ENCODE data around the gene ADGRF1. TPM values are rescaled to one million over a fixed set of nuclear protein-coding genes. Genes with fewer than 3 reads are reported as not detected.
"Not testable (repeated sequence)": the region's sequence is repeated elsewhere in the genome, so short reads cannot be mapped to it uniquely, and the experiment has no call there.

The ADGRF1 gene
- total RNA-seq, 2 experiments from 2014 or later = not detected

- no peaks in the 10 kb centered on the region for H3K36me3 Mint-ChIP-seq (ENCODE audit: low read depth)
- TF ChIP-seq, protein P1, sequence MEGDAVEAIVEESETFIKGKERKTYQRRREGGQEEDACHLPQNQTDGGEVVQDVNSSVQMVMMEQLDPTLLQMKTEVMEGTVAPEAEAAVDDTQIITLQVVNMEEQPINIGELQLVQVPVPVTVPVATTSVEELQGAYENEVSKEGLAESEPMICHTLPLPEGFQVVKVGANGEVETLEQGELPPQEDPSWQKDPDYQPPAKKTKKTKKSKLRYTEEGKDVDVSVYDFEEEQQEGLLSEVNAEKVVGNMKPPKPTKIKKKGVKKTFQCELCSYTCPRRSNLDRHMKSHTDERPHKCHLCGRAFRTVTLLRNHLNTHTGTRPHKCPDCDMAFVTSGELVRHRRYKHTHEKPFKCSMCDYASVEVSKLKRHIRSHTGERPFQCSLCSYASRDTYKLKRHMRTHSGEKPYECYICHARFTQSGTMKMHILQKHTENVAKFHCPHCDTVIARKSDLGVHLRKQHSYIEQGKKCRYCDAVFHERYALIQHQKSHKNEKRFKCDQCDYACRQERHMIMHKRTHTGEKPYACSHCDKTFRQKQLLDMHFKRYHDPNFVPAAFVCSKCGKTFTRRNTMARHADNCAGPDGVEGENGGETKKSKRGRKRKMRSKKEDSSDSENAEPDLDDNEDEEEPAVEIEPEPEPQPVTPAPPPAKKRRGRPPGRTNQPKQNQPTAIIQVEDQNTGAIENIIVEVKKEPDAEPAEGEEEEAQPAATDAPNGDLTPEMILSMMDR (IDR thresholded peaks at IDR 0.05) = no peak
- H3K9me3 Mint-ChIP-seq = no peaks in the 10 kb centered on the region
- intact Hi-C loops (cut with micrococcal nuclease) = no loop called here
- ChIA-PET POLR2A (no interaction called here), CTCF (interaction anchor here (1.0 kb wide), 1 partner anchor 10 kb away, joined by 3 read pairs; no protein-coding TSS in a partner anchor)
- no peak overlapping the region for H3K27ac Mint-ChIP-seq
- ATAC-seq (no peak), DNase-seq (no peak)
- H3K4me1 Mint-ChIP-seq (ENCODE audit: low read depth) = no peaks in the 10 kb centered on the region
- H3K4me3 Mint-ChIP-seq = no peak overlapping the region
- H3K27me3 Mint-ChIP-seq = peaks cover 3% of the 10 kb centered on the region
These were observed 14.7 kb upstream of the ADGRF1 start for GRCh38 chr6:47056832-47057231.

- not testable (repeated sequence) for H3K4me3 Mint-ChIP-seq
These were observed 12.2 kb upstream of the ADGRF1 start for GRCh38 chr6:47054302-47054701.

DNA sequence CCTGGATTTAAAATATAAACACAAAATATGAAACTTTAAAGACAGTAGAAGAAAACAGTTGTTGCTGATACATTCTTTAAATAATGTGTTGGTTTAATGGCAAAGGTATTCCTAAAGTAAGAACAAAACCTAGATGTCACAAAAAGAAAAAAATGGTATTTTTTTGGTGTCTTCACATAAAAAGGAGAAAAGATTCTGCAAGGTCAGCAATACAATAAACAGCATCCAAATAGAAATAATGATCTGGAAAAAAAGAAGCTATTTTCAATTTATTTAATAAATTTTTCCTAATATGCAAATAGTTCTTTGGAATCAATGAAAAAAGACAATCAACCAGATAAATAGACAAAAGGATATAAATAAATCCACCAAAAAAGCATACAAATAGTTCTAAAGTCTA, 6.5 kb upstream of the ADGRF1 start:
- Mint-ChIP-seq H3K27ac (no peak overlapping the region), H3K36me3 (ENCODE audit: low read depth) (no peaks in the 10 kb centered on the region), H3K4me3 (no peak overlapping the region), H3K9me3 (no peaks in the 10 kb centered on the region), H3K4me1 (ENCODE audit: low read depth) (no peaks in the 10 kb centered on the region), H3K27me3 (peaks cover 6% of the 10 kb centered on the region)
- ATAC-seq = no peak
- intact Hi-C loops (cut with micrococcal nuclease) = no loop called here
- TF ChIP-seq, protein P1 (IDR thresholded peaks at IDR 0.05) = no peak
- ChIA-PET POLR2A (no interaction called here), CTCF (interaction anchor here (0.7 to 3.7 kb wide), 3 partner anchors 200 to 259 kb away, joined by 3 to 31 read pairs (median 3); no protein-coding TSS in a partner anchor)
- DNase-seq = no peak

More at GRCh38 chr6:47054302-47054701, 12.2 kb upstream of the ADGRF1 start:
- H3K27me3 Mint-ChIP-seq; H3K27ac Mint-ChIP-seq; ATAC-seq; H3K36me3 Mint-ChIP-seq (ENCODE audit: low read depth); H3K9me3 Mint-ChIP-seq; intact Hi-C loops (cut with micrococcal nuclease); CTCF ChIA-PET; H3K4me1 Mint-ChIP-seq (ENCODE audit: low read depth); DNase-seq; POLR2A ChIA-PET: not testable (repeated sequence)

DNA sequence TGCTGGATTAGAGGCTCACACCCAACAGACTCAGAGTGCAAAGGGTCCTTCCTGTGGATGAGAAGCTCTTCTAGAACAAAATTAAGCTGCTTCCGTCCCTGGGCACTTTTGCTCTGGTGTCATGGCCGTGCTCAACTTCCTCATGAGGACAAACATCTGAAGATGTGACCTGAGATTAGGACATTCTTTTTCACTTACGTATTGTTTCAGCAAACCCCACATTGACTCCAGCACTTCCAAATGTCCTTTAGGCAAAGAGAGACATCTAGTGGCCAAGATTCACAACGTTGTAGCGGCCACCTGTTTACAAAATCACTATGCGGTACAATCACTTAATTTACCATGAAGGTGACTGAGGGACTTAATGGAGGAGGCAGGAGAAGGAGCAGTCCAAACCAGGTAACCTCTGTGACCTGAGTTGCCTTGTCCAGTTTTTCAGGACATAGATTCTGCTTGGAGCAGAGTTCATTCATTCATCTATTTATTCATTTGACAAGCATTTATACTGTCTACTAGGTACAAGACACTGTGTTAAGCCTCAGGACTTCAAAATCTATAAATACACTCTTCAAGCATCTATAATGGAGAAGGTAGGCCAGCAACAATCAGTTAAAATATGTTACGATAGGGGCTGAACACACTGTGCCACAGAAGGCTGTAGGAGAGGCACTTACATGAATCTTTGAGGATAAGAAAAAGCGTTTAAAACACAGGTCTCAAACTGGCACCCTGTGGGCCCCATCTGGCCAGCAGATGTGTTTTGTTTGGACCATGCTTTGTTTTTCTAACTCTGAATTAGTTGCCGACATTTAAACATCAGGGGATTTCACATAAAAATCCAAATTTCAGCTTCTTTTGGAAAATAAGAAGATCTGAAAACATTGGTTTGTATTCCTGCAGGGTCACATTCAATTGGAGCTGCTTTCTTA, 5.6 kb upstream of the ADGRF1 start:
- DNase-seq (peak; percentile 51), ATAC-seq (peak; percentile 65)
- Mint-ChIP-seq H3K36me3 (ENCODE audit: low read depth) (no peaks in the 10 kb centered on the region), H3K27me3 (peaks cover 6% of the 10 kb centered on the region), H3K27ac (no peak overlapping the region), H3K9me3 (no peaks in the 10 kb centered on the region), H3K4me1 (ENCODE audit: low read depth) (no peaks in the 10 kb centered on the region), H3K4me3 (no peak overlapping the region)
- TF ChIP-seq, protein P1 (IDR thresholded peaks at IDR 0.05) = peak; percentile 37
- CTCF ChIA-PET = interaction anchor here (0.7 to 3.7 kb wide), 15 partner anchors 10 to 335 kb away, joined by 3 to 31 read pairs (median 3); no protein-coding TSS in a partner anchor
- intact Hi-C loops (cut with micrococcal nuclease) = loop anchor here (2.0 kb wide), 1 partner anchor 199 kb away; no protein-coding TSS in a partner anchor
- POLR2A ChIA-PET = no interaction called here

DNA sequence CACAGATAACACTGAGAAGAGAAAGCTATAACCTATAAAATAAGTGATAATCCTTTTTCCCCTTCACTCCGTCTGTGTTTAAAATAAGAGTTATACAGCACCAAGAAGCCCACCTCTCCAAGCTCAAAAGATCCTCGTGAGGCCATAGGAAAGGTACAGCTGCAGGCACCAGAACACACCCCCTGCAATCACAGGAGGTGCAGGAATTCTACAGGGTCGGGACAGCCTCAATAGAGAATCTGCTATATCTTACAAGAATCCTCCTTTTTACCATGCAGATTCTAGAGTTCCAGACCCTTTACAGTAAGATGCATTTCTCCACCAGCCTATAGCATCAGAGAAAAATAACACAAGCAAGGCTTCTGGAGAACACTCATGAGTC, 5.0 kb upstream of the ADGRF1 start:
- Mint-ChIP-seq H3K27ac (no peak overlapping the region), H3K27me3 (peaks cover 6% of the 10 kb centered on the region), H3K4me3 (no peak overlapping the region), H3K36me3 (ENCODE audit: low read depth) (no peaks in the 10 kb centered on the region), H3K9me3 (no peaks in the 10 kb centered on the region), H3K4me1 (ENCODE audit: low read depth) (no peaks in the 10 kb centered on the region)
- intact Hi-C loops (cut with micrococcal nuclease) = loop anchor here (2.0 kb wide), 1 partner anchor 198 kb away; no protein-coding TSS in a partner anchor
- TF ChIP-seq, protein P1 (IDR thresholded peaks at IDR 0.05) = no peak
- ATAC-seq (no peak), DNase-seq (no peak)
- CTCF ChIA-PET = interaction anchor here (0.7 to 3.7 kb wide), 13 partner anchors 10 to 334 kb away, joined by 3 to 31 read pairs (median 3); no protein-coding TSS in a partner anchor
- POLR2A ChIA-PET = no interaction called here
